ENCODE results near the gene HIBADH.

DNA sequence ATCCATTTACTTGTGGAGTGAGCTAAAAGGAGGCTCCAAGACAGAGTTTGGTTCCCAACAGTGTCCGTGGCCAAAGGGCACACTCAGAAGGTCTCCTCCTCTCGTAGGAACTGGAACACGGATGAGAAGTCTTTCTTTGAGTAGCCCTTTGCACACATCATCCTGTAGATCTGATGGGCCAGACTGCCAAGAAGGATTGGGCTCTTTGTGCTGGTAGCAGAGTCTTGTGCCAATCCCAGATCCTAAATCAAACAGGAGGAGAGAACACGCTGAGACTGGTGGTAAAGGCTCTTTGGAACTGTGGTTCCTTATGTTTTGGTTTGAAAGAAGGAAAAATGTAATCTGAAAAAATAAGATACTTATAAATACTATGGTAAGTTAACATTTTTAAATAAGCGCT lies 136.6 kb downstream of the HIBADH start:
- TF ChIP-seq, protein P1, sequence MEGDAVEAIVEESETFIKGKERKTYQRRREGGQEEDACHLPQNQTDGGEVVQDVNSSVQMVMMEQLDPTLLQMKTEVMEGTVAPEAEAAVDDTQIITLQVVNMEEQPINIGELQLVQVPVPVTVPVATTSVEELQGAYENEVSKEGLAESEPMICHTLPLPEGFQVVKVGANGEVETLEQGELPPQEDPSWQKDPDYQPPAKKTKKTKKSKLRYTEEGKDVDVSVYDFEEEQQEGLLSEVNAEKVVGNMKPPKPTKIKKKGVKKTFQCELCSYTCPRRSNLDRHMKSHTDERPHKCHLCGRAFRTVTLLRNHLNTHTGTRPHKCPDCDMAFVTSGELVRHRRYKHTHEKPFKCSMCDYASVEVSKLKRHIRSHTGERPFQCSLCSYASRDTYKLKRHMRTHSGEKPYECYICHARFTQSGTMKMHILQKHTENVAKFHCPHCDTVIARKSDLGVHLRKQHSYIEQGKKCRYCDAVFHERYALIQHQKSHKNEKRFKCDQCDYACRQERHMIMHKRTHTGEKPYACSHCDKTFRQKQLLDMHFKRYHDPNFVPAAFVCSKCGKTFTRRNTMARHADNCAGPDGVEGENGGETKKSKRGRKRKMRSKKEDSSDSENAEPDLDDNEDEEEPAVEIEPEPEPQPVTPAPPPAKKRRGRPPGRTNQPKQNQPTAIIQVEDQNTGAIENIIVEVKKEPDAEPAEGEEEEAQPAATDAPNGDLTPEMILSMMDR (IDR thresholded peaks at IDR 0.05): no peak
- TF ChIP-seq ZFX (IDR thresholded peaks at IDR 0.05; ENCODE audit: borderline replicate concordance): no peak
